ENCODE data around the gene ZYX. TPM values are rescaled to one million over a fixed set of nuclear protein-coding genes. Genes with fewer than 3 reads are reported as not detected.

The ZYX gene
- total RNA-seq, 1 donor from 2014 or later, result 107 TPM

DNA sequence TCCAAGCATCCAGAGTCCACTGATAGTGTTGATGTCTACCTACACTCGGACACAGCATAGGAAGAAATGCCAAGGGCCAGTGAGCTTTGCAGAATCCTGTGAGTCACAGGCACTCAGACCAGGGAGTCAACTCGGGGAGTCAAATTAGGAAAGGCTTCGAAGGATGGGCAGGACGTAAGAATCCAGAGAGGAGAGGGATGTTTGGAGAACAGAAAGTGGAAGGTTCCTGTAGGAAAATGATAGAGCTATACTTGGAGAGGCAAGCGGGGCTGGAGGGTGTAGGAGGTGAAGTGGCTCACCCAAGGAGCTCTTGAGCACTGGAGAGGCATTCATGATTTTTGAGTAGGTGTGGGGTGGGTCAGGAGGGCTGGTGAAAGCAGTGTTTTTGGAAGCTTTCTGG, 3.0 kb downstream of the ZYX start:
- DNase-seq (ENCODE audit: extremely low spot score, unreplicated experiment), result no peak
- no peaks in the 10 kb centered on the region for H3K27me3 Mint-ChIP-seq
- H3K36me3 Mint-ChIP-seq, result no peaks in the 10 kb centered on the region

DNA sequence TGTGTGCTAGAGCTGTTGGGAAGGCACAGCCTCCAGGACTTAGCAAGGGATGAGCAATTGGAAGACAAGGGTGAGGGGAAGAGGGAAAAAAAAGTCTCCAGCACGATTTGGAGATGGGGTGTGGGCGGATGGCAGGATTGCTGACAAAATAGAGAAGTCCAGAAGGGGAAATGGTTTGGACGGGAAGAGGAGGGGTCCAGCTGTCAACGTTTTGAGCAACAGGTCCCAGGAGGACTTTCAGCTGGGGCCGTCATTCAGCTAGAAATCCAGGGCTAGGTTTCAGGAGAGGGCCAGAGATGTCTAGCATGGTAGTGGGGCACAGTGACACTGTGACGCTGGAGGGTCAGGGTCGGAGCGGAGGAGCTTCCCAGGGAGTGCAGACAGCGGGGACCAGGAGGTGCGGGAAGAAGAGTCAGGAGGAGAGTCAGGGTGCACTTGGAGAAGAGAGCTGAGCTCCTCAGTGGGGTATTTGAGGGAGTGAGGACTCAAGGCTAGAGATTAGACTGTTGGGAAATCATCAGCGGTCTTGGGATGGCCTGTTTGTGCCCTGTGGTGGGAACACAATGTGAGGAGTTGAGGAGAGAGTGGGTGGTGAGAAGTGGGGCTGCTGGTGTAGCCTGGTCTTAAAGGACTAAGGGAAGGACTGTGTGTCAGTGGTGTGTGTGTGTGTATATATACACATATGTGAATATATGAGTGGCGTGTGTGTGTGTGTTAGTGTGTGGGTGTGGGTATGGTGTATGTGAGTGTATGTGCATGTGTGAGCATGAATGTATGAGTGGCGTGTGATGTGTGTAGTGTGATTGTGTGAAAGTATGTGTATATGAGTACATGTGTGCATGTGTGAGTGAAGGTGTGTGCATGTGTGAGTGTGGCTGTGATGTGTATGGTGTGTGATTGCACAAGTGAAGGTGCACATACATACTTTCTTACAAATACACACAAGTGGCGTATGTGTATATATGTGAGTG, 3.8 kb downstream of the ZYX start:
- no peak for DNase-seq (ENCODE audit: extremely low spot score, unreplicated experiment)
- no peak overlapping the region for H3K27ac Mint-ChIP-seq
- no peak overlapping the region for H3K4me3 Mint-ChIP-seq
- H3K9me3 Mint-ChIP-seq, result no peaks in the 10 kb centered on the region
- H3K27me3 Mint-ChIP-seq, result no peaks in the 10 kb centered on the region
- TF ChIP-seq, protein P1, sequence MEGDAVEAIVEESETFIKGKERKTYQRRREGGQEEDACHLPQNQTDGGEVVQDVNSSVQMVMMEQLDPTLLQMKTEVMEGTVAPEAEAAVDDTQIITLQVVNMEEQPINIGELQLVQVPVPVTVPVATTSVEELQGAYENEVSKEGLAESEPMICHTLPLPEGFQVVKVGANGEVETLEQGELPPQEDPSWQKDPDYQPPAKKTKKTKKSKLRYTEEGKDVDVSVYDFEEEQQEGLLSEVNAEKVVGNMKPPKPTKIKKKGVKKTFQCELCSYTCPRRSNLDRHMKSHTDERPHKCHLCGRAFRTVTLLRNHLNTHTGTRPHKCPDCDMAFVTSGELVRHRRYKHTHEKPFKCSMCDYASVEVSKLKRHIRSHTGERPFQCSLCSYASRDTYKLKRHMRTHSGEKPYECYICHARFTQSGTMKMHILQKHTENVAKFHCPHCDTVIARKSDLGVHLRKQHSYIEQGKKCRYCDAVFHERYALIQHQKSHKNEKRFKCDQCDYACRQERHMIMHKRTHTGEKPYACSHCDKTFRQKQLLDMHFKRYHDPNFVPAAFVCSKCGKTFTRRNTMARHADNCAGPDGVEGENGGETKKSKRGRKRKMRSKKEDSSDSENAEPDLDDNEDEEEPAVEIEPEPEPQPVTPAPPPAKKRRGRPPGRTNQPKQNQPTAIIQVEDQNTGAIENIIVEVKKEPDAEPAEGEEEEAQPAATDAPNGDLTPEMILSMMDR (conservative IDR thresholded peaks at IDR 0.05), result no peak
- H3K4me1 Mint-ChIP-seq (ENCODE audit: unreplicated experiment), result peaks cover 5% of the 10 kb centered on the region
- peaks cover 4% of the 10 kb centered on the region for H3K36me3 Mint-ChIP-seq

More for the DNA sequence above, 3.0 kb downstream of the ZYX start:
- peaks cover 13% of the 10 kb centered on the region for H3K4me1 Mint-ChIP-seq (ENCODE audit: unreplicated experiment)
- no peaks in the 10 kb centered on the region for H3K9me3 Mint-ChIP-seq
- no peak overlapping the region for H3K27ac Mint-ChIP-seq
- H3K4me3 Mint-ChIP-seq, result no peak overlapping the region
- TF ChIP-seq, protein P1 (conservative IDR thresholded peaks at IDR 0.05), result no peak

DNA sequence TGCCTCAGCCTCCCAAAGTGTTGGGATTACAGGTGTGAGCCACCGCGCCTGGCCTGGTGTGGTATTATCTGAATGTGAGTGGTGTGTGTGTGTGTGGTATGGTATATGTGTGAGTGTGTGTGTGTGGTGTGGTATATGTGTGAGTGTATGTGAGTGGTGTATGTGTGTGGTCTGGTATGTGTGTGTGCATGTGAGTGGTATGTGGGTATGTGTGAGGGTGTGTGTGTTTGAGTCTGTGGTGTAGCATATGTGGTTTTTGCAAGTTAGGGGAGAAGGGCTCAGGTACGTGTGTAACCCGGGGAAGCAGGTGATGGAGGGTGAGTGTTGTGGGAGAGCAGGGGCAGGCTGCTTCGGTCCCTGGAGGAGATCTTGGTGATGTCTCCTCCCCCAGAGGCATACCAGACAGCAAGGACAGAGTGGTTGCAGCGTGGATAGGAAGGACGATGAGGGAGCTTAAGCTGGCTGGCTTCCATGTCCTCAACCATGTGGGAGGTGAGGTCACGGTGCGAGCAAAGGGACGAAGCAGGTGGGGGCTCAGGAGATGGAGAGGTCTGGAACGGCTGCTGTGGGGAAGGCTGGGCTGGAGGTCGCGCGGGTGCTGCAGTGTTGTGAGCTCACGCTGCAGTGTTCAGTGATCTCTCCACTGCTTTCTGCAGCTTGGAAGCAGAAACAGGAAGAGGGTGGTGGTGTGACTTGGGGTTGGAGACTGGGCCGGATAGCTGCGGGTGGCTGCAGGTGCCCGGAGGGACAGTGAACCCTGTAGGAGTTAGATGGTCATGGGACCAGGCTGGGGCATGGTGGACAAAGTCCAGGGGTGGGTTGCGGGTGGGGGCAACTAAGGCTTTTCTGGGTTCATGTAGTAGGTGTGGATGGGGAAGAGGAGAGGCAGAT, 5.0 kb downstream of the ZYX start:
- H3K4me3 Mint-ChIP-seq, result no peak overlapping the region
- peaks cover 7% of the 10 kb centered on the region for H3K36me3 Mint-ChIP-seq
- no peak for DNase-seq (ENCODE audit: extremely low spot score, unreplicated experiment)
- H3K27ac Mint-ChIP-seq, result no peak overlapping the region
- no peaks in the 10 kb centered on the region for H3K27me3 Mint-ChIP-seq
- TF ChIP-seq, protein P1 (conservative IDR thresholded peaks at IDR 0.05), result no peak
- H3K9me3 Mint-ChIP-seq, result no peaks in the 10 kb centered on the region
- H3K4me1 Mint-ChIP-seq (ENCODE audit: unreplicated experiment), result peaks cover 4% of the 10 kb centered on the region

DNA sequence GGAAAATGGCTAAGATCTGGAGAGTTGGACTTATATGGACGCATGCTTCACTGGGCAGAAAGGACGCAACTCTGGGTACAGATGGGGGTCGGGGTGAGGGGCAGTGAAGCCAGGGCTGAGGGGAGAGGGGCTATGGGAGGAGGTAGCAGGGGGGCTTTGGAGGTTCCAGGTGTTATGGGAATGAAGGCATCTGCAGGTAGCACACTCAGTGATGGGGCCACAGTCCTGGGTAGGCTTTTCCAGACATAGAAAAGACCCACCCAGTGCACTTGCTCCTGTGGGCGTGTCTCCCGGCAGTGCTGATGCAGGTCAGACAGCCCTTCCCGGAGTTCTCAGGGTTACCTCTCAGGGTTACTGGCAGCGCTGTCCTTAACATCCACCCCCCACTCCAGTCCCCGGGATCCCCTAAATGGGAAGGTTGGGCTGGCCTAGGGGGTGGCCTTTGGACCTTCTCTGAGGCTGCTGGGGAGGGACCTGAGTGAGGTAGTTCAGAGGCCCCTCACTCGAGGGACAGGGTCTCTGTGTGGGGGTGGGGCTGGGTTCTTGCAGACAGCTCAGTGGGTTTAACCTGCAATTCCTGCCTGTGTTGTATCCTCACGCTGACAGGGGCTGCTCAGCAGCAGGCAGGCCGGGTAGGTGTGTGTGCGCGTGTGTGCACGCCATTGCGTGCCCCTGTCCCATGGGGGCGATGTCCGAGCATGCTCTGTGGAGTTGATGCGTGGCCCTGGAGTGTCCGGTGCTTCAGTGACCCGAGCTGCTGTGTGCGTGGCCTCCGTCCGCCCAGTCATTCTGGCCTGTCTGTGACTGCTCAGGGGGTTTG, 6.2 kb downstream of the ZYX start:
- TF ChIP-seq, protein P1 (conservative IDR thresholded peaks at IDR 0.05), result no peak
- Mint-ChIP-seq H3K9me3 (no peaks in the 10 kb centered on the region), H3K36me3 (peaks cover 7% of the 10 kb centered on the region), H3K4me1 (ENCODE audit: unreplicated experiment) (peaks cover 4% of the 10 kb centered on the region), H3K27ac (no peak overlapping the region), H3K4me3 (no peak overlapping the region), H3K27me3 (no peaks in the 10 kb centered on the region)
- DNase-seq (ENCODE audit: extremely low spot score, unreplicated experiment), result no peak

DNA sequence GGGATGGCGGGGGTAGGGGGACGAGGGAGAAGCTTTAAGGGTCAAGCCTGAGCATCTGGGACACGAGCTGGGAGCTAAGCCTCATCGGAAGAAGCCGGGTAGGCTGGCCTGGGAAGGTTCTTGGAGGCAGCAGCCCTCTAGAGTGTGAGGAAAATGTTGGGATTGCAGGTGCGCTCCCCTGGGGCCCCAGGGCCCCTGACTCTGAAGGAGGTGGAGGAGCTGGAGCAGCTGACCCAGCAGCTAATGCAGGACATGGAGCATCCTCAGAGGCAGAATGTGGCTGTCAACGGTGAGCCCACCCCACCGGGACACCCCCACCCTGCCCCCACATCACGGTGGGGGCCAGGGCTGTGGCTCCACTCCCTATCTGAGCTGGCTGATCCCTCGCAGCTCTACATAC, 6.9 kb downstream of the ZYX start:
- no peak for DNase-seq (ENCODE audit: extremely low spot score, unreplicated experiment)
- Mint-ChIP-seq H3K27me3 (no peaks in the 10 kb centered on the region), H3K36me3 (peaks cover 7% of the 10 kb centered on the region), H3K4me3 (no peak overlapping the region), H3K27ac (no peak overlapping the region), H3K9me3 (no peaks in the 10 kb centered on the region), H3K4me1 (ENCODE audit: unreplicated experiment) (no peaks in the 10 kb centered on the region)
- TF ChIP-seq, protein P1 (conservative IDR thresholded peaks at IDR 0.05), result no peak
